D721Med (cell line): ENCODE measurements around the gene GNG4.

ENCODE experiments used
- DNase-seq: peaks from one replicate; pipeline ENCODE4 v3.0.0; 2011; ENCODE audit warnings: low spot score; ENCODE audit not compliant: insufficient read length
- FAIRE-seq: peaks from 2 replicates; lab custom pipeline; 2011; peaks lifted over from hg19 to GRCh38; lab: Jason Lieb, UNC
- TF ChIP-seq, protein P1 (sequence below): IDR thresholded peaks from 2 replicates; pipeline ENCODE4 v1.5.1; 2012; ENCODE audit warnings: mild to moderate bottlenecking, control low read depth; ENCODE audit not compliant: insufficient read depth; ENCODE audit errors: missing control alignments

Gene GNG4

GRCh38 chr1:235567812-235568503 lies 81.6 kb downstream of the GNG4 start:
- TF ChIP-seq, protein P1, sequence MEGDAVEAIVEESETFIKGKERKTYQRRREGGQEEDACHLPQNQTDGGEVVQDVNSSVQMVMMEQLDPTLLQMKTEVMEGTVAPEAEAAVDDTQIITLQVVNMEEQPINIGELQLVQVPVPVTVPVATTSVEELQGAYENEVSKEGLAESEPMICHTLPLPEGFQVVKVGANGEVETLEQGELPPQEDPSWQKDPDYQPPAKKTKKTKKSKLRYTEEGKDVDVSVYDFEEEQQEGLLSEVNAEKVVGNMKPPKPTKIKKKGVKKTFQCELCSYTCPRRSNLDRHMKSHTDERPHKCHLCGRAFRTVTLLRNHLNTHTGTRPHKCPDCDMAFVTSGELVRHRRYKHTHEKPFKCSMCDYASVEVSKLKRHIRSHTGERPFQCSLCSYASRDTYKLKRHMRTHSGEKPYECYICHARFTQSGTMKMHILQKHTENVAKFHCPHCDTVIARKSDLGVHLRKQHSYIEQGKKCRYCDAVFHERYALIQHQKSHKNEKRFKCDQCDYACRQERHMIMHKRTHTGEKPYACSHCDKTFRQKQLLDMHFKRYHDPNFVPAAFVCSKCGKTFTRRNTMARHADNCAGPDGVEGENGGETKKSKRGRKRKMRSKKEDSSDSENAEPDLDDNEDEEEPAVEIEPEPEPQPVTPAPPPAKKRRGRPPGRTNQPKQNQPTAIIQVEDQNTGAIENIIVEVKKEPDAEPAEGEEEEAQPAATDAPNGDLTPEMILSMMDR: no peak
- no peak for DNase-seq

DNA sequence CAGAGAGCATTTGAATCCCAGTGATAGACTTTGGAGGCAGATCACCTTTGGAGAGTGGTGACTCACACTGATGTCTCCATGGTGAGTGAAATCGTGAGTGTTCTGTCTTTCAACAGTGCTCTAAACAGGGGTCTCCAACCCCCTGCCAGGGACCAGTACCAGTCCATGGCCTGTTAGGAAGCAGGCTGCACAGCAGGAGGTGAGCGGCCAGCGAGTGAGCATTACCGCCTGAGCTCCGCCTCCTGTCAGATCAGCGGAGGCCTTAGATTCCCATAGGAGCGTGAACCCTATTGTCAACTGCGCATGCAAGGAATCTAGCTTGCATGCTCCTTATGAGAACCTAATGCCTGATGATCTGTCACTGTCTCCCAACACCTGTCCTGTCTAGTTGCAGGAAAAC lies 83.5 kb downstream of the GNG4 start:
- DNase-seq (no peak), FAIRE-seq (no peak)
- TF ChIP-seq, protein P1: no peak

More at GRCh38 chr1:235567812-235568503, 81.6 kb downstream of the GNG4 start:
- no peak for FAIRE-seq

GRCh38 chr1:235563513-235564061 lies 86.0 kb downstream of the GNG4 start:
- FAIRE-seq (no peak), DNase-seq (no peak)
- TF ChIP-seq, protein P1: no peak

DNA sequence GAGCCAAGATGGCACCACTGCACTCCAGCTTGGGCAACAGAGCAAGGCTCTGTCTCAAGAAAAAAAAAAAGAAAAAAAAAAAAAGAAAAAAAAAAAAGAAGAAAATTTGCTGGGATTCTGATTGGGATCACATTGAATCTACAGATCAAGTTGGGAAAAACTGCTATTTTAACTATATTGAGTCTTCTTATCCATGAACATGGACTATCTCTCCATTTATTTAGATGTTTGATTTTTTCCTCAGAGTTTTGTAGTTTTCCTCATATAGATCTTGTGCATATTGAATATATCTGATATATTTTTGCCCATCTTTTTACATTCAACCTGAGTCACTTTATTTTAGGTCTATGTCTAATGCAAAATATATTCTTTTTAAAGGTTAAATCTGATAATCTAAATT lies 87.0 kb downstream of the GNG4 start:
- TF ChIP-seq, protein P1: no peak
- no peak for DNase-seq
- no peak for FAIRE-seq

GRCh38 chr1:235558621-235559169 lies 90.9 kb downstream of the GNG4 start:
- FAIRE-seq (no peak), DNase-seq (no peak)

DNA sequence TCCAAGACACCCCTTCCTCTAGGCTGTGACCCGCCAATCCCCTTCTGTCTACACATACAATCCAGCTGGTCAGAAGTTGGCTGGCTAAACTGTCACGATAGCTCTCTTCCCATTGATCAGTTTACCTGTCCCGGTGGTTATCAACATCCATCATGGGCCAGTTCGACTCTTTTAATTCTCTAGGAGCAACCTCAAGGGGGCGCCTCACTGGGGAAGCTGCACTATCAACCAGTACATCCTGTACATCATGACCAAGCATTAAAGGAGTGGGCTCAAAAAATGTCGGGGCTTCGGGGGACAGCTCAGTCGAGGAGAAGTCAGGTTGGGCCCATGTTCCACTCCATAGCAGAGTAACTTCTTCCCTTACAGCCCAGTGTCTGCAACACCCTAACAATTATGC lies 92.1 kb downstream of the GNG4 start:
- DNase-seq: no peak
- no peak for FAIRE-seq
- TF ChIP-seq, protein P1: peak; percentile 31

More at GRCh38 chr1:235558621-235559169, 90.9 kb downstream of the GNG4 start:
- TF ChIP-seq, protein P1: no peak

DNA sequence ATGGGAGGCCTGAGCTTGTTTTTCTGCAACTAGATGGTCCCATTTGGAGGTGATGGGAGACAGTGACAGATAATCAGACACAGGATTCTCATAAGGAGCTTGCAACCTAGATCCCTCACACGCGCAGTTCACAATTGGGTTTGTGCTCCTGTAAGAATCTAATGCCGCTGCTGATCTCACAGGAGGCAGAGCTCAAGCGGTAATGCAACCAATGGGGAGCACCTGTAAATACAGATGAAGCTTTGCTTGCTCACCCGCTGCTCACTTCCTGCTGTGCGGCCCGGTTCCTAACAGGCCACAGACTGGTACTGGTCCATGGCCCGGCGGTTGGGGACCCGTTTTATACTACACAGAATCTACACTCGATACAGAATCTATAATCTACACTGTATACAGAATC lies 92.8 kb downstream of the GNG4 start:
- no peak for DNase-seq
- TF ChIP-seq, protein P1: no peak
- FAIRE-seq: no peak
